H1 (cell line): ENCODE results near the gene CELF2. TPM values are rescaled to one million over a fixed set of nuclear protein-coding genes. Genes with fewer than 3 reads are reported as not detected.
A peak's percentile ranks its signal among the peaks of the same experiment; 100 is the strongest.

ENCODE experiments used
- CTCF ChIA-PET: fragments of 300-600 bp; sonication (Branson Sonifier 250); formaldehyde crosslinking; loops from one replicate; lab custom pipeline; 2021; ENCODE audit not compliant: partially characterized antibody; lab: Charles Lee
- POLR2A ChIA-PET: fragments of 300-600 bp; sonication (Branson Sonifier 250); formaldehyde crosslinking; loops from one replicate; lab custom pipeline; 2021; ENCODE audit warnings: inconsistent platforms; ENCODE audit not compliant: partially characterized antibody; lab: Charles Lee
- DNase-seq, 2 experiments: peaks; one replicate each; pipeline versions ENCODE4 v3.0.0 to v3.0.0-alpha.2; 2010 to 2022; ENCODE audit warnings: low spot score in 2 of 2, low read depth in 1 of 2, mixed read lengths in 1 of 2
- FAIRE-seq: peaks from 2 replicates; lab custom pipeline; 2011; peaks lifted over from hg19 to GRCh38; lab: Jason Lieb, UNC
- H2AFZ ChIP-seq: 2 replicates; pipeline ENCODE4 v1.8.1; 2012; ENCODE audit warnings: low read length, inconsistent platforms
- H2AK5ac ChIP-seq: 2 replicates; pipeline ENCODE4 v1.6.1; 2013; ENCODE audit warnings: low read depth, low read length
- H2BK120ac ChIP-seq: replicated peaks from 2 replicates; pipeline ENCODE3; 2013; ENCODE audit warnings: low read depth, low read length, inconsistent platforms
- H2BK12ac ChIP-seq: 2 replicates; pipeline ENCODE4 v1.6.1; 2013; ENCODE audit warnings: low read depth, low read length
- H2BK15ac ChIP-seq: 2 replicates; pipeline ENCODE4 v1.6.1; 2013; ENCODE audit warnings: low read length
- H2BK20ac ChIP-seq: 2 replicates; pipeline ENCODE4 v1.6.1; 2013; ENCODE audit warnings: low read length
- H2BK5ac ChIP-seq: 2 replicates; pipeline ENCODE4 v1.6.1; 2013; ENCODE audit warnings: low read depth, low read length
- H3K14ac ChIP-seq: 2 replicates; pipeline ENCODE4 v1.6.1; 2013; ENCODE audit warnings: inconsistent platforms; ENCODE audit not compliant: insufficient read length
- H3K18ac ChIP-seq: 2 replicates; pipeline ENCODE4 v1.6.1; 2013; ENCODE audit warnings: low read length; ENCODE audit errors: extremely low read depth
- H3K23ac ChIP-seq: 2 replicates; pipeline ENCODE4 v1.6.1; 2013; ENCODE audit warnings: inconsistent platforms; ENCODE audit not compliant: insufficient read length
- H3K23me2 ChIP-seq: 2 replicates; pipeline ENCODE4 v1.6.1; 2013; ENCODE audit warnings: low read depth, low read length
- H3K27ac ChIP-seq: 2 replicates; pipeline ENCODE4 v1.6.1; 2011; ENCODE audit warnings: low read depth, low read length, inconsistent platforms
- H3K27me3 ChIP-seq, 4 experiments: replicated peaks in 1 of 4; 1 replicate in 1 of 4; 2 replicates in 3 of 4; pipeline versions ENCODE4 v1.6.1 to v1.8.1; 2011 to 2013; ENCODE audit warnings: low read length in 3 of 4, mild to moderate bottlenecking in 3 of 4, inconsistent platforms in 2 of 4, mixed read lengths in 2 of 4, moderate library complexity in 1 of 4; ENCODE audit not compliant: control insufficient read depth in 3 of 4, insufficient read depth in 3 of 4; ENCODE audit errors: extremely low read depth in 1 of 4
- H3K36me3 ChIP-seq, 4 experiments: 2 replicates each; pipeline versions ENCODE4 v1.6.1 to v1.8.1; 2011 to 2013; ENCODE audit warnings: mild to moderate bottlenecking in 4 of 4, low read length in 3 of 4, moderate library complexity in 2 of 4, control low read depth in 1 of 4, inconsistent platforms in 1 of 4; ENCODE audit not compliant: insufficient read depth in 4 of 4, control insufficient read depth in 2 of 4
- H3K4ac ChIP-seq: replicated peaks from 2 replicates; pipeline ENCODE3; 2013; ENCODE audit warnings: low read length, low read depth, mixed read lengths, inconsistent platforms; ENCODE audit not compliant: insufficient read length
- H3K4me1 ChIP-seq, 4 experiments: replicated peaks in 1 of 4; 1 replicate in 1 of 4; 2 replicates in 3 of 4; pipeline versions ENCODE4 v1.6.1 to v1.8.1; 2011 to 2013; ENCODE audit warnings: low read length in 3 of 4, inconsistent platforms in 2 of 4, mixed read lengths in 1 of 4; ENCODE audit not compliant: insufficient read depth in 4 of 4, control insufficient read depth in 3 of 4
- H3K4me2 ChIP-seq, 2 experiments: 2 replicates each; pipeline versions ENCODE4 v1.6.1 to v1.8.1; 2011 to 2013; ENCODE audit warnings: low read depth in 2 of 2, low read length in 2 of 2, control low read depth in 1 of 2, inconsistent platforms in 1 of 2, mild to moderate bottlenecking in 1 of 2; ENCODE audit not compliant: insufficient read depth in 1 of 2
- H3K4me3 ChIP-seq, 4 experiments: fragments of 200-600, 300-600 bp in 1 of 4; sonication (generic), shearing (Covaris generic), sonication (Bioruptor Twin) in 1 of 4; 2 replicates each; pipeline versions ENCODE4 v1.5.1 to v1.8.1; 2011 to 2016; ENCODE audit warnings: low read length in 4 of 4, low read depth in 3 of 4, control low read depth in 2 of 4, inconsistent platforms in 2 of 4, mild to moderate bottlenecking in 2 of 4, mixed read lengths in 1 of 4, moderate library complexity in 1 of 4; ENCODE audit not compliant: insufficient read depth in 2 of 4; ENCODE audit errors: extremely low read depth in 1 of 4
- H3K56ac ChIP-seq: replicated peaks from 2 replicates; pipeline ENCODE3; 2013; ENCODE audit warnings: low read depth, mild to moderate bottlenecking, mixed read lengths, low read length, inconsistent platforms; ENCODE audit not compliant: insufficient read length
- H3K79me1 ChIP-seq: 2 replicates; pipeline ENCODE4 v1.6.1; 2013; ENCODE audit warnings: low read depth, low read length, control low read depth
- H3K79me2 ChIP-seq, 2 experiments: 2 replicates each; pipeline versions ENCODE4 v1.6.1 to v1.8.1; 2012 to 2013; ENCODE audit warnings: low read length in 2 of 2, mild to moderate bottlenecking in 2 of 2, inconsistent platforms in 1 of 2; ENCODE audit not compliant: insufficient read depth in 2 of 2, control insufficient read depth in 1 of 2
- H3K9ac ChIP-seq, 4 experiments: replicated peaks in 1 of 4; 1 replicate in 1 of 4; 2 replicates in 3 of 4; pipeline versions ENCODE4 v1.6.1 to v1.8.1; 2011 to 2013; ENCODE audit warnings: low read depth in 3 of 4, low read length in 3 of 4, control low read depth in 2 of 4, mild to moderate bottlenecking in 2 of 4, moderate library complexity in 2 of 4, inconsistent platforms in 1 of 4; ENCODE audit errors: extremely low read depth in 1 of 4
- H3K9me3 ChIP-seq, 2 experiments: 2 replicates each; pipeline versions ENCODE4 v1.6.1 to v1.8.1; 2012 to 2013; ENCODE audit warnings: mild to moderate bottlenecking in 2 of 2, moderate library complexity in 2 of 2, control low read depth in 1 of 2, inconsistent platforms in 1 of 2, low read depth in 1 of 2, low read length in 1 of 2, mixed read lengths in 1 of 2; ENCODE audit not compliant: insufficient read depth in 2 of 2
- H4K20me1 ChIP-seq, 2 experiments: replicated peaks in 1 of 2; 2 replicates each; pipeline versions ENCODE3 to v1.8.1; 2011 to 2013; ENCODE audit warnings: inconsistent platforms in 2 of 2, low read length in 2 of 2, mild to moderate bottlenecking in 1 of 2; ENCODE audit not compliant: insufficient read depth in 2 of 2, control insufficient read depth in 1 of 2
- H4K5ac ChIP-seq: 2 replicates; pipeline ENCODE4 v1.6.1; 2013; ENCODE audit warnings: low read length, low read depth, mixed read lengths, inconsistent platforms; ENCODE audit not compliant: insufficient read length
- H4K8ac ChIP-seq: 2 replicates; pipeline ENCODE4 v1.8.0; 2013; ENCODE audit warnings: mild to moderate bottlenecking, moderate library complexity, low read length, inconsistent platforms; ENCODE audit not compliant: insufficient read depth; ENCODE audit errors: extremely low read depth
- H4K91ac ChIP-seq: replicated peaks from 2 replicates; pipeline ENCODE3; 2013; ENCODE audit warnings: low read length, mixed read lengths, inconsistent platforms; ENCODE audit not compliant: insufficient read length
- BACH1 ChIP-seq: IDR thresholded peaks from 2 replicates; pipeline ENCODE4 v1.6.1; 2012; ENCODE audit warnings: low read length, improper control_type of control experiment
- CBX8 ChIP-seq: fragments of 300-800, 300-1000 bp; sonication (generic); IDR thresholded peaks from 2 replicates; pipeline ENCODE4 v1.7.1; 2016; ENCODE audit warnings: low read depth, low read length, borderline replicate concordance
- JUND ChIP-seq: IDR thresholded peaks from 2 replicates; pipeline ENCODE4 v1.6.1; 2011; ENCODE audit warnings: mild to moderate bottlenecking, improper control_type of control experiment, low read length
- KDM1A ChIP-seq: fragments of 200-600, 300-600 bp; sonication (generic); IDR thresholded peaks from 2 replicates; pipeline ENCODE4 v1.7.1; 2016; ENCODE audit warnings: mild to moderate bottlenecking, low read length, borderline replicate concordance
- KDM5A ChIP-seq: fragments of 200-600 bp; IDR thresholded peaks from 2 replicates; pipeline ENCODE4 v1.7.1; 2012; ENCODE audit warnings: mild to moderate bottlenecking, low read length, inconsistent platforms, mixed read lengths
- RBBP5 ChIP-seq: IDR thresholded peaks from 2 replicates; pipeline ENCODE4 v1.7.1; 2012; ENCODE audit warnings: low read depth, mild to moderate bottlenecking, inconsistent platforms, low read length, moderate library complexity, borderline replicate concordance
- SIN3A ChIP-seq, 2 experiments: IDR thresholded peaks in 1 of 2; conservative IDR thresholded peaks in 1 of 2; 2 replicates each; pipeline ENCODE4 v1.6.1; 2011 to 2012; ENCODE audit warnings: low read length in 2 of 2, improper control_type of control experiment in 1 of 2, low read depth in 1 of 2, mild to moderate bottlenecking in 1 of 2
- SIRT6 ChIP-seq: IDR thresholded peaks from one replicate; pipeline ENCODE4 v1.7.1; 2012; ENCODE audit warnings: low read length, inconsistent platforms
- YY1 ChIP-seq: IDR thresholded peaks from 2 replicates; pipeline ENCODE4 v1.6.1; 2011; ENCODE audit warnings: low read depth, mild to moderate bottlenecking, low read length
- WGBS, 2 experiments: shearing (Covaris generic) in 1 of 2; methylation state at CpG; one replicate each; pipeline versions ENCODE4 v1.1.6 to v1.1.7; 2013 to 2015; ENCODE audit warnings: low lambda C conversion rate in 2 of 2, mixed read lengths in 2 of 2, inconsistent platforms in 1 of 2, low coverage in 1 of 2, missing lambda C conversion rate in 1 of 2; ENCODE audit not compliant: insufficient replicate concordance in 2 of 2, insufficient coverage in 1 of 2, insufficient read length in 1 of 2; ENCODE audit errors: extremely low coverage in 1 of 2, missing lambda C conversion rate in 1 of 2; 5-methylcytosine and 5-hydroxymethylcytosine counted together
- polyA plus RNA-seq, 7 experiments: library from polyadenylated mRNA; depleted of rRNA in 3 of 7; stranded (reverse) in 5 of 7; unstranded in 2 of 7; fragments of >200 nt in 5 of 7; fragments of 200-250 nt in 2 of 7; gene quantifications; 1 replicate in 5 of 7; 2 replicates in 1 of 7; 4 replicates in 1 of 7; pipeline versions ENCODE4 v1.2.1 to v1.2.3, GENCODE V29; 2011 to 2013; ENCODE audit warnings: missing spikeins in 2 of 7, mixed read lengths in 2 of 7
- total RNA-seq: library from RNA; stranded (reverse); fragmentation: NEBNext Ultra II Directional; extraction: Animal tissue kit (Norgen Biotek cat#: 25700); gene quantifications from 2 replicates; pipeline ENCODE4 v1.2.1, GENCODE V29; 2021

The CELF2 gene
- total and polyA plus RNA-seq, 2 of the 8 experiments (the other 6 are each of a cell fraction or from before 2014, with no cell fraction given), result 18.3 to 22.7 TPM

- peaks cover 0 to 27% (median 19%) of the 10 kb centered on the region in 4 experiments; a peak in 5 of 7 replicates for H3K4me1 ChIP-seq
- no peak for TF ChIP-seq KDM1A
- TF ChIP-seq SIN3A (conservative IDR thresholded peaks at IDR 0.05 in 1 of 2, IDR thresholded peaks at IDR 0.05 in 1 of 2; ENCODE audit: low read depth in 1 of 2, low read length in 2 of 2), result no peak
- TF ChIP-seq YY1, result no peak
- TF ChIP-seq BACH1, result no peak
- no peak for TF ChIP-seq RBBP5
- TF ChIP-seq SIRT6, result no peak
- no peak for TF ChIP-seq JUND
- no peak for TF ChIP-seq CBX8
- TF ChIP-seq KDM5A, result no peak
- CTCF ChIA-PET, result interaction anchor here (0.9 to 2.3 kb wide), 3 partner anchors 14 to 125 kb away, joined by 3 to 8 read pairs (median 5); no protein-coding TSS in a partner anchor
These were observed 127.8 kb downstream of the CELF2 start for GRCh38 chr10:11145495-11145855.

More at GRCh38 chr10:11145495-11145855, 127.8 kb downstream of the CELF2 start:
- Histone ChIP-seq H3K27me3 (no peaks in the 10 kb centered on the region), H2BK15ac (no peak overlapping the region), H2BK120ac (no peak overlapping the region), H3K23ac (no peak overlapping the region), H3K23me2 (no peaks in the 10 kb centered on the region), H4K8ac (no peak overlapping the region), H2BK12ac (no peak overlapping the region), H2BK5ac (no peak overlapping the region), H2BK20ac (no peak overlapping the region), H3K4me3 (no peak overlapping the region), H4K20me1 (no peaks in the 10 kb centered on the region), H2AFZ (no peak overlapping the region), H2AK5ac (no peak overlapping the region), H3K14ac (no peak overlapping the region), H4K5ac (no peak overlapping the region), H3K27ac (no peak overlapping the region), H3K4ac (no peak overlapping the region), H3K9me3 (no peaks in the 10 kb centered on the region; a peak in 1 of 4 replicates), H3K4me2 (peak overlapping the region; percentile 2 to 39; a peak in 2 of 4 replicates), H3K56ac (no peak overlapping the region), H3K9ac (no peak overlapping the region), H3K36me3 (no peaks in the 10 kb centered on the region), H4K91ac (no peak overlapping the region), H3K18ac (no peak overlapping the region), H3K79me1 (no peaks in the 10 kb centered on the region), H3K79me2 (no peaks in the 10 kb centered on the region)
- POLR2A ChIA-PET, result interaction anchor here (1.2 to 1.3 kb wide), 2 partner anchors 13 to 14 kb away, joined by 3 read pairs; no protein-coding TSS in a partner anchor
- 81% methylated on average over 3 of the region's 3 CpGs; no CpG with 5 or more reads in 1 of the 2 experiments for WGBS, 2 experiments
- FAIRE-seq, result no peak
- DNase-seq, result no peak
